HG02588 (cell line): ENCODE data around the gene RNASE8.
"Not testable (repeated sequence)": the region's sequence is repeated elsewhere in the genome, so short reads cannot be mapped to it uniquely, and the experiment has no call there.

Experiments used
- ATAC-seq: cut with Tn5 transposase; IDR thresholded peaks from one replicate; pipeline ENCODE4 v1.9.1; 2021; ENCODE audit warnings: mild to moderate bottlenecking, moderate library complexity; ENCODE audit not compliant: unreplicated experiment

RNASE8 gene

GRCh38 chr14:21057803-21058675 is at the start of gene RNASE8:
Gene RNASE8 (plus strand): TSS chr14:21057822. CDS start chr14:21057893, 71 bp downstream.
- ATAC-seq, result no peak

- not testable (repeated sequence) for ATAC-seq
Measured at GRCh38 chr14:21009721-21010120, 47.9 kb upstream of the RNASE8 start.

- ATAC-seq, result no peak
Measured at GRCh38 chr14:21011136-21011535, 46.5 kb upstream of the RNASE8 start.

GRCh38 chr14:21014761-21015190 is 42.8 kb upstream of the RNASE8 start:
- ATAC-seq, result no peak

- no peak for ATAC-seq
Measured at GRCh38 chr14:21015312-21015711, 42.3 kb upstream of the RNASE8 start.

GRCh38 chr14:21016413-21017190 is 41.0 kb upstream of the RNASE8 start:
- no peak for ATAC-seq

GRCh38 chr14:21017528-21018245 is 39.9 kb upstream of the RNASE8 start:
- ATAC-seq, result no peak

- ATAC-seq, result no peak
Measured at GRCh38 chr14:21018286-21018685, 39.3 kb upstream of the RNASE8 start.

- no peak for ATAC-seq
Measured at GRCh38 chr14:21018781-21019180, 38.8 kb upstream of the RNASE8 start.

GRCh38 chr14:21019366-21019765 is 38.3 kb upstream of the RNASE8 start:
- ATAC-seq, result no peak

- ATAC-seq, result no peak
Measured at GRCh38 chr14:21020977-21021545, 36.6 kb upstream of the RNASE8 start.

- no peak for ATAC-seq
Measured at GRCh38 chr14:21022686-21023085, 34.9 kb upstream of the RNASE8 start.

- no peak for ATAC-seq
Measured at GRCh38 chr14:21023174-21023573, 34.4 kb upstream of the RNASE8 start.

GRCh38 chr14:21023817-21024584 is 33.6 kb upstream of the RNASE8 start:
- ATAC-seq, result no peak

- ATAC-seq, result no peak
Measured at GRCh38 chr14:21024585-21025370, 32.8 kb upstream of the RNASE8 start, which contains the start of gene NDRG2. Gene NDRG2 (minus strand): TSS chr14:21025061. CDS start chr14:21023315, 1,746 bp downstream.

- ATAC-seq, result no peak
Measured at GRCh38 chr14:21025371-21026273, 32.0 kb upstream of the RNASE8 start.

GRCh38 chr14:21026274-21026987 is 31.2 kb upstream of the RNASE8 start:
- no peak for ATAC-seq

GRCh38 chr14:21026988-21027315 is 30.7 kb upstream of the RNASE8 start:
- no peak for ATAC-seq
